ENCODE measurements around the gene EGLN3. TPM values are rescaled to one million over a fixed set of nuclear protein-coding genes. Genes with fewer than 3 reads are reported as not detected.

Gene EGLN3
- total RNA-seq, 4 donors from 2014 or later = 161 to 299 (median 167) TPM

GRCh38 chr14:33993246-33993645, 42.4 kb upstream of the EGLN3 start:
- TF ChIP-seq CTCF (IDR thresholded peaks at IDR 0.05) = no peak
- no peak for TF ChIP-seq POLR2A (IDR thresholded peaks at IDR 0.05)
- no peak for DNase-seq (ENCODE audit: low spot score in 2 of 2)
- intact Hi-C loops (cut with DNase I; ENCODE audit: low total_unique reads) = no loop called here
- no peak overlapping the region for H3K4me3 ChIP-seq (ENCODE audit: low read depth, poor library complexity, severe bottlenecking)
- 56 to 69% methylated on average over 1 of the region's 1 CpG for WGBS, 2 donors

- TF ChIP-seq POLR2A (IDR thresholded peaks at IDR 0.05) (no peak), CTCF (IDR thresholded peaks at IDR 0.05) (no peak)
- 91 to 95% methylated on average over 3 of the region's 3 CpGs for WGBS, 2 donors
- intact Hi-C loops (cut with DNase I; ENCODE audit: low total_unique reads) = no loop called here
- no peak for DNase-seq (ENCODE audit: low spot score in 2 of 2)
- no peak overlapping the region for H3K4me3 ChIP-seq (ENCODE audit: low read depth, poor library complexity, severe bottlenecking)
Measured at GRCh38 chr14:33992274-33993007, 41.6 kb upstream of the EGLN3 start.

- intact Hi-C loops (cut with DNase I; ENCODE audit: low total_unique reads) = no loop called here
- no peak overlapping the region for H3K4me3 ChIP-seq (ENCODE audit: low read depth, poor library complexity, severe bottlenecking)
- DNase-seq (ENCODE audit: low spot score in 2 of 2) = no peak
- 92 to 100% methylated on average over 1 of the region's 1 CpG for WGBS, 2 donors
- TF ChIP-seq CTCF (IDR thresholded peaks at IDR 0.05) (no peak), POLR2A (IDR thresholded peaks at IDR 0.05) (no peak)
Measured at GRCh38 chr14:33990790-33991189, 39.9 kb upstream of the EGLN3 start.

- DNase-seq (ENCODE audit: low spot score in 2 of 2) = no peak
- peak in 1 of 3 donors; percentile 53 for TF ChIP-seq CTCF (IDR thresholded peaks at IDR 0.05)
- no peak for TF ChIP-seq POLR2A (IDR thresholded peaks at IDR 0.05)
- intact Hi-C loops (cut with DNase I; ENCODE audit: low total_unique reads) = no loop called here
- no peak overlapping the region for H3K4me3 ChIP-seq (ENCODE audit: low read depth, poor library complexity, severe bottlenecking)
- WGBS, 2 donors = 83 to 94% methylated on average over 4 of the region's 4 CpGs
Measured at GRCh38 chr14:33987565-33988080, 36.7 kb upstream of the EGLN3 start.

- WGBS, 2 donors = 76 to 77% methylated on average over 5 of the region's 5 CpGs
- intact Hi-C loops (cut with DNase I; ENCODE audit: low total_unique reads) = no loop called here
- DNase-seq (ENCODE audit: low spot score in 2 of 2) = no peak
- H3K4me3 ChIP-seq (ENCODE audit: low read depth, poor library complexity, severe bottlenecking) = no peak overlapping the region
- no peak for TF ChIP-seq POLR2A (IDR thresholded peaks at IDR 0.05)
- no peak for TF ChIP-seq CTCF (IDR thresholded peaks at IDR 0.05)
Measured at GRCh38 chr14:33986804-33987203, 35.9 kb upstream of the EGLN3 start.
